NCI-H1930 (cell line): ENCODE results near the gene BLOC1S4.

Source experiments
- DNase-seq, 2 experiments: peaks; one replicate each; lab custom pipeline; 2025; lab: John Stamatoyannopoulos, UW

Gene BLOC1S4

GRCh38 chr4:6692379-6692778 is 23.6 kb upstream of the BLOC1S4 start:
- DNase-seq, result no peak

- no peak for DNase-seq
Observed at GRCh38 chr4:6692806-6693205, 23.2 kb upstream of the BLOC1S4 start.

GRCh38 chr4:6693231-6694176 is 22.5 kb upstream of the BLOC1S4 start, which contains the start of gene S100P:
S100P (plus strand) TSS chr4:6693878; CDS start chr4:6693933, 55 bp downstream.
- DNase-seq, result no peak

- no peak for DNase-seq
Observed at GRCh38 chr4:6694177-6694901, 21.6 kb upstream of the BLOC1S4 start.

GRCh38 chr4:6695660-6696610 is 20.0 kb upstream of the BLOC1S4 start:
- DNase-seq, result no peak

GRCh38 chr4:6696611-6697010 is 19.4 kb upstream of the BLOC1S4 start:
- no peak for DNase-seq

- DNase-seq, result no peak
Observed at GRCh38 chr4:6697131-6697530, 18.8 kb upstream of the BLOC1S4 start.

GRCh38 chr4:6699388-6699787 is 16.6 kb upstream of the BLOC1S4 start:
- DNase-seq, result no peak

- DNase-seq, result no peak
Observed at GRCh38 chr4:6699903-6700302, 16.1 kb upstream of the BLOC1S4 start.

GRCh38 chr4:6701371-6701770 is 14.6 kb upstream of the BLOC1S4 start:
- no peak for DNase-seq

- DNase-seq, result no peak
Observed at GRCh38 chr4:6702761-6703160, 13.2 kb upstream of the BLOC1S4 start.

- no peak for DNase-seq
Observed at GRCh38 chr4:6703786-6704185, 12.2 kb upstream of the BLOC1S4 start.

GRCh38 chr4:6705646-6706045 is 10.3 kb upstream of the BLOC1S4 start:
- no peak for DNase-seq

- DNase-seq, result no peak
Observed at GRCh38 chr4:6706173-6706572, 9.8 kb upstream of the BLOC1S4 start.

GRCh38 chr4:6709230-6710114 is 6.5 kb upstream of the BLOC1S4 start, which contains the start of gene MRFAP1L1:
MRFAP1L1 (minus strand) TSS chr4:6709865; CDS start chr4:6709629, 236 bp downstream.
- peak; percentile 90 to 96 for DNase-seq

GRCh38 chr4:6710282-6710681 is 5.7 kb upstream of the BLOC1S4 start:
- DNase-seq, result no peak

- no peak for DNase-seq
Observed at GRCh38 chr4:6710996-6711395, 5.0 kb upstream of the BLOC1S4 start.

GRCh38 chr4:6714954-6715353 is 1.0 kb upstream of the BLOC1S4 start:
- no peak for DNase-seq

- no peak for DNase-seq
Observed at GRCh38 chr4:6715704-6716017, 313 bp upstream of the BLOC1S4 start.

GRCh38 chr4:6716958-6717655 is 1.1 kb downstream of the BLOC1S4 start:
- DNase-seq, result no peak
